Pons (tissue), 1 donor: Measurements from ENCODE around the gene CCDC77.
"Not testable (repeated sequence)": the region's sequence is repeated elsewhere in the genome, so short reads cannot be mapped to it uniquely, and the experiment has no call there.

Experiments used
- DNase-seq: peaks from one replicate; pipeline ENCODE4 v3.0.0-alpha.2; 2016; ENCODE audit warnings: low spot score

The CCDC77 gene

GRCh38 chr12:401235-402028 is at the start of gene CCDC77:
Gene CCDC77 (plus strand): TSS chr12:401644. CDS start chr12:409384, 7,740 bp downstream.
- peak; percentile 93 for DNase-seq

- DNase-seq, result no peak
These were observed 45.0 kb upstream of the CCDC77 start for GRCh38 chr12:356276-356988.

GRCh38 chr12:359091-359490 is 42.4 kb upstream of the CCDC77 start:
- no peak for DNase-seq

- DNase-seq, result no peak
These were observed 34.6 kb upstream of the CCDC77 start for GRCh38 chr12:366820-367219.

GRCh38 chr12:367972-368371 is 33.5 kb upstream of the CCDC77 start:
- DNase-seq, result no peak

- not testable (repeated sequence) for DNase-seq
These were observed 30.5 kb upstream of the CCDC77 start for GRCh38 chr12:370739-371485.

- DNase-seq, result no peak
These were observed 14.8 kb upstream of the CCDC77 start for GRCh38 chr12:386651-387050.

- DNase-seq, result no peak
These were observed 13.4 kb upstream of the CCDC77 start for GRCh38 chr12:388012-388411.

GRCh38 chr12:388541-389141 is 12.8 kb upstream of the CCDC77 start:
- peak; percentile 51 for DNase-seq

GRCh38 chr12:389142-390096 is 12.0 kb upstream of the CCDC77 start, which contains the start of gene KDM5A:
Gene KDM5A (minus strand): TSS chr12:389320. CDS start chr12:389091, 229 bp downstream.
- peak; percentile 92 for DNase-seq

GRCh38 chr12:400828-401227 is 616 bp upstream of the CCDC77 start:
- DNase-seq, result no peak

GRCh38 chr12:402029-402389 is 565 bp downstream of the CCDC77 start:
- DNase-seq, result no peak

GRCh38 chr12:414859-415258 is 13.4 kb downstream of the CCDC77 start:
- no peak for DNase-seq

- DNase-seq, result no peak
These were observed 17.0 kb downstream of the CCDC77 start for GRCh38 chr12:418432-418831.

- no peak for DNase-seq
These were observed 21.1 kb downstream of the CCDC77 start for GRCh38 chr12:422526-422925.

- DNase-seq, result not testable (repeated sequence)
These were observed 34.3 kb downstream of the CCDC77 start for GRCh38 chr12:435737-436136.

- DNase-seq, result peak; percentile 65
These were observed 40.9 kb downstream of the CCDC77 start for GRCh38 chr12:442235-442884.

- no peak for DNase-seq
These were observed 45.7 kb downstream of the CCDC77 start for GRCh38 chr12:447141-447540.

- no peak for DNase-seq
These were observed 47.8 kb downstream of the CCDC77 start for GRCh38 chr12:449203-449602.

- no peak for DNase-seq
These were observed 49.0 kb downstream of the CCDC77 start for GRCh38 chr12:450438-450837.
